ENCODE measurements around the gene RBBP8NL.

The RBBP8NL gene

DNA sequence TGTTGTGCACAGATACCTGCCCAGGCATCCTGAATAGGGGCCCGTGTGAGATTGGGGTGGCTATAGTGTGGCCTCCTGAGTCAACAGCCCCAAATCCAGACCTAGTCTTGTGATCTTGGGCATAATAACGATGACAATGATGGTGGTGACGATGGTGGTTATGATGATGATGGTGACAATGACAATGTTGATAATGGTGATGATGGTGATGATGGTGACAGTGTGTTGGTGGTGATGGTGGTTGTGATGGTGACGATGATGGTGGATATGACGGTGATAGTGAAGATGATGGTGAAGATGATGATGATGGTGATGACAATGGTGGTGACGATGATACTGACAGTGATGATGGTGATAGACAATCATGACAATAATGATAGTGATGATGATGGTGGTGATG, 45.5 kb downstream of the RBBP8NL start:
- DNase-seq (ENCODE audit: low read depth, low spot score), result no peak
- ChIA-PET CTCF (interaction anchor here (1.7 to 5.7 kb wide), 7 partner anchors 10 to 372 kb away, joined by 6 to 115 read pairs (median 22); partner anchors contain the start of genes ADRM1 and LAMA5), POLR2A (no interaction called here)
- no peak overlapping the region for H3K4me3 ChIP-seq (ENCODE audit: low read depth, low read length)
- TF ChIP-seq, protein P1, sequence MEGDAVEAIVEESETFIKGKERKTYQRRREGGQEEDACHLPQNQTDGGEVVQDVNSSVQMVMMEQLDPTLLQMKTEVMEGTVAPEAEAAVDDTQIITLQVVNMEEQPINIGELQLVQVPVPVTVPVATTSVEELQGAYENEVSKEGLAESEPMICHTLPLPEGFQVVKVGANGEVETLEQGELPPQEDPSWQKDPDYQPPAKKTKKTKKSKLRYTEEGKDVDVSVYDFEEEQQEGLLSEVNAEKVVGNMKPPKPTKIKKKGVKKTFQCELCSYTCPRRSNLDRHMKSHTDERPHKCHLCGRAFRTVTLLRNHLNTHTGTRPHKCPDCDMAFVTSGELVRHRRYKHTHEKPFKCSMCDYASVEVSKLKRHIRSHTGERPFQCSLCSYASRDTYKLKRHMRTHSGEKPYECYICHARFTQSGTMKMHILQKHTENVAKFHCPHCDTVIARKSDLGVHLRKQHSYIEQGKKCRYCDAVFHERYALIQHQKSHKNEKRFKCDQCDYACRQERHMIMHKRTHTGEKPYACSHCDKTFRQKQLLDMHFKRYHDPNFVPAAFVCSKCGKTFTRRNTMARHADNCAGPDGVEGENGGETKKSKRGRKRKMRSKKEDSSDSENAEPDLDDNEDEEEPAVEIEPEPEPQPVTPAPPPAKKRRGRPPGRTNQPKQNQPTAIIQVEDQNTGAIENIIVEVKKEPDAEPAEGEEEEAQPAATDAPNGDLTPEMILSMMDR (IDR thresholded peaks at IDR 0.05; ENCODE audit: insufficient read depth, low read length, missing control alignments), result no peak

DNA sequence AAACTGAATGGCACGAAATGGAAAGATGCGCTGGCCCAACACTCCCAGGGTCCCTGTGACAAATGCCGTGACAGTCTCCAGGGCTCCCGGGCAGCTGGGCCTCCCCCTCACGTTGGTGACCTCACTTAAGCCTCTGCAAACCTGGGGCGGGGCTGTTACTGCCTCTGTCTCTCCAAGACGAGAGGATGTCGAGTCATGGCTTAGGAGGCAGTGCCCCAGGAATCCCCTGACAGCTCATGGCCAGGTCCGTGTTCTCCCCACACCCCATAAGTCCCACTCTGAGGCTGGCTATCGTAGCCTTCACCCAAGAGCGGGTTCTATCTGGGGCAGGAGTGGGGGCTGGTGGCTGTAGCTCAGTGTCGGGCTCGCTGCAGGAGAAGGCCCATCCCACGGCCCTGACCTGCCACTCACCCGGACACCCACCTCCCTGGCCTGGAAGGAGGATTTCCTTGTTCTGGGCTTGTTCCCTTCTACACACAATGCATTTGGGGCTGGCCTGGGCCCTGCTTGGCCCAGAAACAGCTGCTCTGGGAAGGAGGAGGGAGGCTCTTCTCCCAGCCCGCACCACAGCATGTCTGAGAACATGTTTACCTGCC, 46.0 kb downstream of the RBBP8NL start:
- ChIA-PET CTCF (interaction anchor here (2.4 to 5.7 kb wide), 2 partner anchors 80 to 371 kb away, joined by 22 to 115 read pairs; partner anchors contain the start of gene ADRM1), POLR2A (no interaction called here)
- TF ChIP-seq, protein P1 (IDR thresholded peaks at IDR 0.05; ENCODE audit: insufficient read depth, low read length, missing control alignments), result no peak
- no peak for DNase-seq (ENCODE audit: low read depth, low spot score)
- no peak overlapping the region for H3K4me3 ChIP-seq (ENCODE audit: low read depth, low read length)

DNA sequence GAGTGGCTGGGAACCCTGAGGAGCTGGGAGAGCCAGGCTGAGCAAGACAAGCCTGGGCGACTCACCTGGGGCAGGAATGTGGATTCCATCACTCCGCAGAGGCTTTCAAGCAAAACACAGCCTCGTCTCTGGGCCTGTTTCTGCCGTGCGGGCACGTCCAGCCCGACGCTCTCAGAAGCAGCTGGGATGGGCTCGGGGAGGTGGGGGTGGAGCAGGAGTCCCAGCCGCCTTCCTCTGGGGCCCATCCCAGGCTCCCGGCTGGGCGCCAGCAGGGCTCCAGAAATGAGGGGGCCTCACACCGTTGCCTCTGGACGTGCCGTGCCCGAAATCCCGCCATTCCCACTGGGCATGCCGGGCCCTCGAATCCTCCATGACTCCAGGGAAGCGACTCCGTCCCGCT, 49.1 kb downstream of the RBBP8NL start:
- H3K4me3 ChIP-seq (ENCODE audit: low read depth, low read length), result no peak overlapping the region
- ChIA-PET CTCF (interaction anchor here (1.1 kb wide), 1 partner anchor 9 kb away, joined by 3 read pairs; no protein-coding TSS in a partner anchor), POLR2A (no interaction called here)
- TF ChIP-seq, protein P1 (IDR thresholded peaks at IDR 0.05; ENCODE audit: insufficient read depth, low read length, missing control alignments), result no peak
- no peak for DNase-seq (ENCODE audit: low read depth, low spot score)

DNA sequence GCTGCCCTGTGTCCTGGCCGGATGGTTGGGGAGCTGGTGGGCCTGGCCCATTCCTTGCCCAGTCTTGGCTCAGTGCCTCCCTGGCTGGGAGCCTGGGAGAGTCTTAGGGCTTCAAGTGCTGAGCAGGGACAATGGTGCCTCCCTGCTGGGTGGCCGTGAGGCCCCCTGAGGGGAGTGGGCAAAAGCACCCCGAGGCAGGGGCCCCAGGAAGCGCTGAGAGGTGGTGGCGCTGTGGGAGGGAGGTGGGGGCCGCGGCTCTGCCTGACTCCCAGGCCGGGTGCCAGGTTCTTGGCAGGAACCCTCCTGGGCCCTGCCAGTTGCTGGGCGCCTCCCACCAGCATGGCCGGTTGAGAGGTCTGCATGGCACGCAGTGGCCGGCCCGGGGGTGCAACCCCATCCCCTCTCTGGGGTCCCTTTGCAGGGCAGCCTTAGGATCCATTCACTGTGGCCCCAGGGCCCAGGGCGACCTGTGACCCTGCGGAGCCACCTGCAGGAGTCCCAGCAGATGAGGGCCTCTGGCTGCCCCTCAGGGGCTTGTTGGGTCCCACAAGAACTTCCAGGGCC, 49.6 kb downstream of the RBBP8NL start:
- TF ChIP-seq, protein P1 (IDR thresholded peaks at IDR 0.05; ENCODE audit: insufficient read depth, low read length, missing control alignments), result no peak
- CTCF ChIA-PET, result interaction anchor here (0.8 to 4.4 kb wide), 2 partner anchors 9 to 76 kb away, joined by 3 to 37 read pairs; partner anchors contain the start of genes ADRM1 and RPS21
- POLR2A ChIA-PET, result no interaction called here
- DNase-seq (ENCODE audit: low read depth, low spot score), result no peak
- no peak overlapping the region for H3K4me3 ChIP-seq (ENCODE audit: low read depth, low read length)

DNA sequence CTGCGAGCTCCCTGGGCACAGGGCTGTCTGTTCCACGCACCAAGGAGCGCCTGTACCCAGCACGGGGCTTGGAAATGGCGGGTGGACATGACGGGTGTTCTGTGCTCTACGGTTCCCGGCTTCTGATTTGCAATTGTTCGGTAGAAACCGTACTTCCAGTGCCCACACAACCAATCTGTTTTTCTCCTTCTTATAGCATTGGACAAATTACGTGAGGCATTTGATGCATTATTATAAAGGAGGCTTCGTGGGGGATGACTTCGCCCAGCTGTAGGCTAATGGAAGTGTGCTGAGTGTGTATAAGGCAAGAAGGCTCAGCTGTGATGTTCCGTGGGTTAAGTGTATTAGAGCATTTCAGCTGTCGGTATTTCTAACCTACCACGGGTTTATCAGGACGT, 50.3 kb downstream of the RBBP8NL start:
- POLR2A ChIA-PET, result no interaction called here
- CTCF ChIA-PET, result interaction anchor here (0.8 to 4.4 kb wide), 4 partner anchors 9 to 366 kb away, joined by 3 to 37 read pairs (median 8); partner anchors contain the start of genes ADRM1, LAMA5 and RPS21
- TF ChIP-seq, protein P1 (IDR thresholded peaks at IDR 0.05; ENCODE audit: insufficient read depth, low read length, missing control alignments), result no peak

More for the DNA sequence above, 50.3 kb downstream of the RBBP8NL start:
- no peak overlapping the region for H3K4me3 ChIP-seq (ENCODE audit: low read depth, low read length)
- DNase-seq (ENCODE audit: low read depth, low spot score), result no peak
